Measurements from ENCODE around the gene CYBB. TPM values are rescaled to one million over a fixed set of nuclear protein-coding genes. Genes with fewer than 3 reads are reported as not detected.
A peak's percentile ranks its signal among the peaks of the same experiment; 100 is the strongest.

The CYBB gene
- total and polyA plus RNA-seq, 2 donors from 2014 or later: 3.5 to 43.7 TPM

GRCh38 chrX:37776987-37777325, 2.9 kb upstream of the CYBB start:
- Histone ChIP-seq H3K27ac (ENCODE audit: low read depth in 2 of 2, low read length in 2 of 2) (no peak overlapping the region), H3K9me3 (ENCODE audit: control insufficient read depth in 2 of 3, insufficient read depth in 1 of 3, low read length in 3 of 3) (no peaks in the 10 kb centered on the region), H3K9ac (ENCODE audit: low read length in 3 of 3) (no peak overlapping the region), H3K27me3 (ENCODE audit: control insufficient read depth, insufficient read depth, low read length) (no peaks in the 10 kb centered on the region), H3K4me3 (ENCODE audit: low read length in 3 of 3) (no peak overlapping the region), H3K4me1 (ENCODE audit: control insufficient read depth in 2 of 3, insufficient read depth in 2 of 3, low read depth in 1 of 3, low read length in 3 of 3) (no peaks in the 10 kb centered on the region), H3K36me3 (ENCODE audit: control insufficient read depth in 2 of 3, insufficient read depth in 3 of 3, low read length in 3 of 3) (no peaks in the 10 kb centered on the region)
- TF ChIP-seq, protein P1, sequence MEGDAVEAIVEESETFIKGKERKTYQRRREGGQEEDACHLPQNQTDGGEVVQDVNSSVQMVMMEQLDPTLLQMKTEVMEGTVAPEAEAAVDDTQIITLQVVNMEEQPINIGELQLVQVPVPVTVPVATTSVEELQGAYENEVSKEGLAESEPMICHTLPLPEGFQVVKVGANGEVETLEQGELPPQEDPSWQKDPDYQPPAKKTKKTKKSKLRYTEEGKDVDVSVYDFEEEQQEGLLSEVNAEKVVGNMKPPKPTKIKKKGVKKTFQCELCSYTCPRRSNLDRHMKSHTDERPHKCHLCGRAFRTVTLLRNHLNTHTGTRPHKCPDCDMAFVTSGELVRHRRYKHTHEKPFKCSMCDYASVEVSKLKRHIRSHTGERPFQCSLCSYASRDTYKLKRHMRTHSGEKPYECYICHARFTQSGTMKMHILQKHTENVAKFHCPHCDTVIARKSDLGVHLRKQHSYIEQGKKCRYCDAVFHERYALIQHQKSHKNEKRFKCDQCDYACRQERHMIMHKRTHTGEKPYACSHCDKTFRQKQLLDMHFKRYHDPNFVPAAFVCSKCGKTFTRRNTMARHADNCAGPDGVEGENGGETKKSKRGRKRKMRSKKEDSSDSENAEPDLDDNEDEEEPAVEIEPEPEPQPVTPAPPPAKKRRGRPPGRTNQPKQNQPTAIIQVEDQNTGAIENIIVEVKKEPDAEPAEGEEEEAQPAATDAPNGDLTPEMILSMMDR (IDR thresholded peaks at IDR 0.05; ENCODE audit: borderline replicate concordance, extremely low read depth, insufficient read depth): no peak
- intact Hi-C loops (cut with DNase I): no loop called here
- DNase-seq: no peak
- peak; percentile 32 for FAIRE-seq

GRCh38 chrX:37781081-37781480, 1.2 kb downstream of the CYBB start:
- DNase-seq (no peak), FAIRE-seq (no peak)
- Histone ChIP-seq H3K36me3 (ENCODE audit: control insufficient read depth in 2 of 3, insufficient read depth in 3 of 3, low read length in 3 of 3) (no peaks in the 10 kb centered on the region), H3K9ac (ENCODE audit: low read length in 3 of 3) (no peak overlapping the region), H3K27ac (ENCODE audit: low read depth in 2 of 2, low read length in 2 of 2) (no peak overlapping the region), H3K4me3 (ENCODE audit: low read length in 3 of 3) (no peak overlapping the region), H3K9me3 (ENCODE audit: control insufficient read depth in 2 of 3, insufficient read depth in 1 of 3, low read length in 3 of 3) (no peaks in the 10 kb centered on the region), H3K27me3 (ENCODE audit: control insufficient read depth, insufficient read depth, low read length) (no peaks in the 10 kb centered on the region), H3K4me1 (ENCODE audit: control insufficient read depth in 2 of 3, insufficient read depth in 2 of 3, low read depth in 1 of 3, low read length in 3 of 3) (no peaks in the 10 kb centered on the region)
- intact Hi-C loops (cut with DNase I): no loop called here
- TF ChIP-seq, protein P1 (IDR thresholded peaks at IDR 0.05; ENCODE audit: borderline replicate concordance, extremely low read depth, insufficient read depth): no peak

DNA sequence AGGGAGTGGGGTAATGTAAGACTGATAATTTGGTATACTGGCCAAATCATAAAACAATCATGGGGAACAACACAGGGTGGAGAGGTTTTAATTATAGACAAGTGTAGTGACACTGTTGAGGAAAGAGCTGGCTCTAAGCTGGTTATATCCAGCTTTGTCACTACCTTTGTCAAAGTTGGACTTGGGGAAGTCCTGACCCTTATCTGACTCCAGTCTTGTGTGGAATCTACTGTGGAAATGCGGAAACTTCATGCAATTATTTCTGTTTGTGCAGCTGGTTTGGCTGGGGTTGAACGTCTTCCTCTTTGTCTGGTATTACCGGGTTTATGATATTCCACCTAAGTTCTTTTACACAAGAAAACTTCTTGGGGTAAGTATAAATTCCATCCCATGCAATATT, 2.0 kb downstream of the CYBB start:
- Histone ChIP-seq H3K36me3 (ENCODE audit: control insufficient read depth in 2 of 3, insufficient read depth in 3 of 3, low read length in 3 of 3) (no peaks in the 10 kb centered on the region), H3K9me3 (ENCODE audit: control insufficient read depth in 2 of 3, insufficient read depth in 1 of 3, low read length in 3 of 3) (no peaks in the 10 kb centered on the region), H3K4me1 (ENCODE audit: control insufficient read depth in 2 of 3, insufficient read depth in 2 of 3, low read depth in 1 of 3, low read length in 3 of 3) (no peaks in the 10 kb centered on the region), H3K27me3 (ENCODE audit: control insufficient read depth, insufficient read depth, low read length) (no peaks in the 10 kb centered on the region), H3K9ac (ENCODE audit: low read length in 3 of 3) (no peak overlapping the region), H3K27ac (ENCODE audit: low read depth in 2 of 2, low read length in 2 of 2) (no peak overlapping the region), H3K4me3 (ENCODE audit: low read length in 3 of 3) (no peak overlapping the region)
- intact Hi-C loops (cut with DNase I): no loop called here
- DNase-seq: no peak
- TF ChIP-seq, protein P1 (IDR thresholded peaks at IDR 0.05; ENCODE audit: borderline replicate concordance, extremely low read depth, insufficient read depth): no peak
- no peak for FAIRE-seq

DNA sequence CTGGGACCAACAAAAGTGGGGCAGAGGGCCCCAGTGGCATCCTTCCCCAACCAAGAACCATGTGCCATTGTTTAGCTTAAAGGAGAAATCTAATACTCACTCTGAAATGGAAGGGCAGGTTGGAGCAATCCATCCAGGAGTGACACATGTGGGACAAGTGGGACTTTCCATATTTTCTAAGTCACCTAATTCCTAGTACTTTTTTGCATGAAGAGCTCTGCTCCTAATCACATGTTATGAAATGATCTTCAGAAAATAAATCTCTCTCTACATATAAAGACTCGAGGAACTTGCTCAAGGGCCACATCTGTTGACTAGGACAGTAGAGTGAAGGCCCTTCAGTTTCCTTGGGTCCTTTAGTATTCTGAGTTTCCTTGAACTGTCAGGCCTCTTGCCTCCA, 2.5 kb downstream of the CYBB start:
- no peaks in the 10 kb centered on the region for H3K4me1 ChIP-seq (ENCODE audit: control insufficient read depth in 2 of 3, insufficient read depth in 2 of 3, low read depth in 1 of 3, low read length in 3 of 3)
- no peaks in the 10 kb centered on the region for H3K27me3 ChIP-seq (ENCODE audit: control insufficient read depth, insufficient read depth, low read length)
- TF ChIP-seq, protein P1 (IDR thresholded peaks at IDR 0.05; ENCODE audit: borderline replicate concordance, extremely low read depth, insufficient read depth): no peak
- H3K36me3 ChIP-seq (ENCODE audit: control insufficient read depth in 2 of 3, insufficient read depth in 3 of 3, low read length in 3 of 3): no peaks in the 10 kb centered on the region
- DNase-seq (no peak), FAIRE-seq (no peak)
- H3K27ac ChIP-seq (ENCODE audit: low read depth in 2 of 2, low read length in 2 of 2): no peak overlapping the region
- no peak overlapping the region for H3K4me3 ChIP-seq (ENCODE audit: low read length in 3 of 3)
- no peak overlapping the region for H3K9ac ChIP-seq (ENCODE audit: low read length in 3 of 3)
- H3K9me3 ChIP-seq (ENCODE audit: control insufficient read depth in 2 of 3, insufficient read depth in 1 of 3, low read length in 3 of 3): no peaks in the 10 kb centered on the region
- intact Hi-C loops (cut with DNase I): no loop called here

Measured in kidney (tissue), 14 donors.